Bronchial epithelial cell (primary cell): ENCODE data around the gene LRRC66. TPM values are rescaled to one million over a fixed set of nuclear protein-coding genes. Genes with fewer than 3 reads are reported as not detected.
A peak's percentile ranks its signal among the peaks of the same experiment; 100 is the strongest.

Source experiments
- DNase-seq: peaks from one replicate; pipeline ENCODE4 v3.0.0-alpha.2; 2010; ENCODE audit warnings: low read depth
- FAIRE-seq: peaks from 2 replicates; lab custom pipeline; 2011; peaks lifted over from hg19 to GRCh38; lab: Jason Lieb, UNC
- H3K27me3 ChIP-seq: 2 replicates; pipeline ENCODE4 v1.5.1; 2011; ENCODE audit warnings: low read length; ENCODE audit not compliant: control insufficient read depth, insufficient read depth
- H3K36me3 ChIP-seq: 2 replicates; pipeline ENCODE4 v1.5.1; 2011; ENCODE audit warnings: low read length; ENCODE audit not compliant: control insufficient read depth, insufficient read depth
- H3K4me3 ChIP-seq: 2 replicates; pipeline ENCODE4 v1.5.1; 2011; ENCODE audit warnings: mild to moderate bottlenecking, low read depth, low read length, control low read depth
- CTCF ChIP-seq: IDR thresholded peaks from 2 replicates; pipeline ENCODE4 v1.5.1; 2011; ENCODE audit warnings: mild to moderate bottlenecking, moderate library complexity, low read length, control low read depth, inconsistent platforms; ENCODE audit not compliant: insufficient read depth, severe bottlenecking
- total RNA-seq: library from RNA; depleted of rRNA; stranded (reverse); fragments of >200 nt; gene quantifications from 2 replicates; pipeline ENCODE4 v1.2.1, GENCODE V29; 2014

Gene LRRC66
- total RNA-seq, 1 donor from 2014 or later = 0.26 TPM

- Histone ChIP-seq H3K4me3 (no peak overlapping the region), H3K36me3 (no peaks in the 10 kb centered on the region)
- no peak for FAIRE-seq
Observed at GRCh38 chr4:52028970-52029369, 8.8 kb upstream of the LRRC66 start.

GRCh38 chr4:52017814-52018213 lies 2.3 kb downstream of the LRRC66 start:
- DNase-seq = no peak
- Histone ChIP-seq H3K36me3 (no peaks in the 10 kb centered on the region), H3K27me3 (no peaks in the 10 kb centered on the region), H3K4me3 (no peak overlapping the region)
- no peak for FAIRE-seq
- no peak for TF ChIP-seq CTCF

More at GRCh38 chr4:52028970-52029369, 8.8 kb upstream of the LRRC66 start:
- TF ChIP-seq CTCF = no peak
- H3K27me3 ChIP-seq = no peaks in the 10 kb centered on the region
- peak; percentile 76 for DNase-seq

DNA sequence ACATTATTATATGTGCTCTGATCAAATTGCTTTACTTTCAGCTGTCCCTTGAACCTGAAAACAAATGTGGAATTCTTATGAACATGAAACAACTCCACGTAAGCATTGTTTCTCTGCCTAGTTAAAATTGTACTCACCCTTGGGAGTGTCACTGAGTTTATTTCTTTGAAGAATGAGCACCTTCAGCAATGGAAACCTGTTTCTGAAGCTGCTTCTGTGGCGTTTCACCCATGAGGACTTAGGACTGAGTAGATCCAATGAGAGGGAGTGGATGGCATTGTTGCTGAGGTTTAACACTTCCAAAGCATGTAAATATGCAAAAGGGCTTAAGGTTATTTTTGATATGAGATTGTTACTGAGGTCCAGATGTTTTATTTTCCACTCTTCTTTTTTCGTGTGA lies 3.2 kb downstream of the LRRC66 start:
- Histone ChIP-seq H3K36me3 (no peaks in the 10 kb centered on the region), H3K4me3 (no peak overlapping the region), H3K27me3 (no peaks in the 10 kb centered on the region)
- DNase-seq = no peak
- no peak for TF ChIP-seq CTCF
- FAIRE-seq = no peak

DNA sequence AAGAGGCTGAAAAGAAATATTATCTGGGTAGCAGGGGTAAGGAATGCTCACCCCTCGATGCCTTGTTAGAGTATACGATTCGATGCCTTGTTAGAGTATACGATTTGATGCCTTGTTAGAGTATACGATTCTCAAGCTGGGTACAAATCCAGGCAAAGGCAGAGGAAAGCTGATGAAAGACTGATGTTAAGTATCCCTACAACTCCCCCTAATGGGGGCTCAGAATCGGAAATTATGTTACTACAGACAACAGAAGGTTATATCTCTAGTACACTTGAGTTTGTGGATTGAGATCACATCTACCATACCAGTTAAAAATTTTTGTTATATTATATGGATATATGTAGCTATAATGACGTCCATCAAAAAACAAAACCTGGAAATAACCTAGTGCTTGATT lies 4.8 kb downstream of the LRRC66 start:
- Histone ChIP-seq H3K36me3 (no peaks in the 10 kb centered on the region), H3K4me3 (no peak overlapping the region), H3K27me3 (no peaks in the 10 kb centered on the region)
- FAIRE-seq = no peak
- no peak for DNase-seq
- no peak for TF ChIP-seq CTCF

DNA sequence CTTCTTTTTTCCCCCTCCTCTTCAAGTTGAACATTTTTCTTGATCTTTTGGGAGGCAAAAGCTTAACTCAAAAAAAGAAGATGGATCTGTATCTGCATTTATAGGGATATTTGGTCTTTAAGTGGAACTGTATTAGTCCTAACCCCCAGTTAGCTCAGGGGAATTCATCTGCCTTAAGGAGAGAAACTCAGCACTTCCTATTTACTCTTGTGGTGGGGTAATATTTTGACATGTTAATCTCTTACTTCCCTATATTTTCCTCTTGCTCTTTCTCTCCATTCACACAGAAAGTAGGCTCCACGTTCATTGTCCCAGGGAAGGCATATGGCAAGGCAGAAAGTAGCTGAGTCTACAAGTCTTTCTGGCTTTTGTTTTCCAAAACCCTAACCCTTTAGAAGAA lies 5.3 kb downstream of the LRRC66 start:
- Histone ChIP-seq H3K36me3 (no peaks in the 10 kb centered on the region), H3K27me3 (no peaks in the 10 kb centered on the region), H3K4me3 (no peak overlapping the region)
- no peak for FAIRE-seq
- TF ChIP-seq CTCF = no peak
- no peak for DNase-seq

- Histone ChIP-seq H3K27me3 (no peaks in the 10 kb centered on the region), H3K36me3 (no peaks in the 10 kb centered on the region), H3K4me3 (no peak overlapping the region)
- FAIRE-seq = no peak
- DNase-seq = no peak
- no peak for TF ChIP-seq CTCF
Observed at GRCh38 chr4:52012651-52013050, 7.5 kb downstream of the LRRC66 start.
